Hepatocyte (in vitro differentiated cells): ENCODE measurements around the gene IL21R.

Source experiments
- CTCF ChIP-seq: fragments of 200-600 bp; sonication (generic); IDR thresholded peaks from 2 replicates; pipeline ENCODE4 v1.5.1; 2016; ENCODE audit warnings: antibody characterized with exemption, mild to moderate bottlenecking; ENCODE audit not compliant: poor library complexity
- EZH2phosphoT487 ChIP-seq: fragments of 200-600 bp; sonication (generic); IDR thresholded peaks from one replicate; pipeline ENCODE4 v1.6.1; 2018; ENCODE audit warnings: antibody characterized with exemption, mild to moderate bottlenecking, low read depth, moderate library complexity; ENCODE audit not compliant: unreplicated experiment, severe bottlenecking

GRCh38 chr16:27362570-27363245 is 39.3 kb upstream of the IL21R start:
- no peak for TF ChIP-seq EZH2phosphoT487
- no peak for TF ChIP-seq CTCF
